GM18909 (cell line): Measurements from ENCODE around the gene CEL.
"Not testable (repeated sequence)": the region's sequence is repeated elsewhere in the genome, so short reads cannot be mapped to it uniquely, and the experiment has no call there.

Experiments used
- ATAC-seq: cut with Tn5 transposase; IDR thresholded peaks from one replicate; pipeline ENCODE4 v1.9.1; 2021; ENCODE audit warnings: mild to moderate bottlenecking; ENCODE audit not compliant: unreplicated experiment, poor library complexity

CEL gene

GRCh38 chr9:133062569-133062968, 788 bp downstream of the CEL start:
- not testable (repeated sequence) for ATAC-seq

DNA sequence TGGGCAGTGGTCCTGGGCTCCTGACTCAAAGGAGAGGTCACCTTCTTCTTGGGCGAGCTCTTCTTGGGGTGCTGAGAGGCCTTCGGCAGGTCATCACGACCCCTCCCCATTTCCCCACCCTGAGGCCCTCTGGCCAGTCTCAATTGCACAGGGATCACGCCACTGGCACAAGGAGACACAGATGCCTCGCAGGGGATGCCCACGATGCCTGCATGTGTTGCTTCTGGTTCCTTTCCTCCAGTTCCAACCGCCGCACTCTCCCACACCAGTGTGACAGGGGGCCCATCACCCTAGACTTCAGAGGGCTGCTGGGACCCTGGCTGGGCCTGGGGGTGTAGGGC, 1.3 kb downstream of the CEL start:
- no peak for ATAC-seq

- no peak for ATAC-seq
These were observed 1.9 kb downstream of the CEL start for GRCh38 chr9:133063500-133064231.

DNA sequence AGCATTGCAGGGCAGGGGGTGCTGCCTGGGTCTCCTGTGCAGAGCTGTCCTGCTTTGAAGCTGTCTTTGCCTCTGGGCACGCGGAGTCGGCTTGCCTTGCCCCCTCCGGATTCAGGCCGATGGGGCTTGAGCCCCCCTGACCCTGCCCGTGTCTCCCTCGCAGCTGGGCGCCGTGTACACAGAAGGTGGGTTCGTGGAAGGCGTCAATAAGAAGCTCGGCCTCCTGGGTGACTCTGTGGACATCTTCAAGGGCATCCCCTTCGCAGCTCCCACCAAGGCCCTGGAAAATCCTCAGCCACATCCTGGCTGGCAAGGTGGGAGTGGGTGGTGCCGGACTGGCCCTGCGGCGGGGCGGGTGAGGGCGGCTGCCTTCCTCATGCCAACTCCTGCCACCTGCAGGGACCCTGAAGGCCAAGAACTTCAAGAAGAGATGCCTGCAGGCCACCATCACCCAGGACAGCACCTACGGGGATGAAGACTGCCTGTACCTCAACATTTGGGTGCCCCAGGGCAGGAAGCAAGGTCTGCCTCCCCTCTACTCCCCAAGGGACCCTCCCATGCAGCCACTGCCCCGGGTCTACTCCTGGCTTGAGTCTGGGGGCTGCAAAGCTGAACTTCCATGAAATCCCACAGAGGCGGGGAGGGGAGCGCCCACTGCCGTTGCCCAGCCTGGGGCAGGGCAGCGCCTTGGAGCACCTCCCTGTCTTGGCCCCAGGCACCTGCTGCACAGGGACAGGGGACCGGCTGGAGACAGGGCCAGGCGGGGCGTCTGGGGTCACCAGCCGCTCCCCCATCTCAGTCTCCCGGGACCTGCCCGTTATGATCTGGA, 2.7 kb downstream of the CEL start:
- ATAC-seq: no peak

- ATAC-seq: no peak
These were observed 3.2 kb downstream of the CEL start for GRCh38 chr9:133065070-133065388.

- no peak for ATAC-seq
These were observed 4.6 kb downstream of the CEL start for GRCh38 chr9:133066181-133066983.

GRCh38 chr9:133067006-133067405, 5.2 kb downstream of the CEL start:
- no peak for ATAC-seq

DNA sequence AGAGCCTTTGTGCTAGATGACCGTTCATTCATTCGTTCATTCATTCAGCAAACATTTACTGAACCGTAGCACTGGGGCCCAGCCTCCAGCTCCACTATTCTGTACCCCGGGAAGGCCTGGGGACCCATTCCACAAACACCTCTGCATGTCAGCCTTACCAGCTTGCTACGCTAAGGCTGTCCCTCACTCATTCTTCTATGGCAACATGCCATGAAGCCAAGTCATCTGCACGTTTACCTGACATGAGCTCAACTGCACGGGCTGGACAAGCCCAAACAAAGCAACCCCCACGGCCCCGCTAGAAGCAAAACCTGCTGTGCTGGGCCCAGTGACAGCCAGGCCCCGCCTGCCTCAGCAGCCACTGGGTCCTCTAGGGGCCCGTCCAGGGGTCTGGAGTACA, 6.0 kb downstream of the CEL start:
- no peak for ATAC-seq

GRCh38 chr9:133068431-133068830, 6.7 kb downstream of the CEL start:
- ATAC-seq: not testable (repeated sequence)

- not testable (repeated sequence) for ATAC-seq
These were observed 8.8 kb downstream of the CEL start for GRCh38 chr9:133070500-133070961.

DNA sequence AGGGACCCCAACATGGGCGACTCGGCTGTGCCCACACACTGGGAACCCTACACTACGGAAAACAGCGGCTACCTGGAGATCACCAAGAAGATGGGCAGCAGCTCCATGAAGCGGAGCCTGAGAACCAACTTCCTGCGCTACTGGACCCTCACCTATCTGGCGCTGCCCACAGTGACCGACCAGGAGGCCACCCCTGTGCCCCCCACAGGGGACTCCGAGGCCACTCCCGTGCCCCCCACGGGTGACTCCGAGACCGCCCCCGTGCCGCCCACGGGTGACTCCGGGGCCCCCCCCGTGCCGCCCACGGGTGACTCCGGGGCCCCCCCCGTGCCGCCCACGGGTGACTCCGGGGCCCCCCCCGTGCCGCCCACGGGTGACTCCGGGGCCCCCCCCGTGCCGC, 9.2 kb downstream of the CEL start:
- ATAC-seq: not testable (repeated sequence)

GRCh38 chr9:133071484-133072150, 9.8 kb downstream of the CEL start:
- no peak for ATAC-seq

DNA sequence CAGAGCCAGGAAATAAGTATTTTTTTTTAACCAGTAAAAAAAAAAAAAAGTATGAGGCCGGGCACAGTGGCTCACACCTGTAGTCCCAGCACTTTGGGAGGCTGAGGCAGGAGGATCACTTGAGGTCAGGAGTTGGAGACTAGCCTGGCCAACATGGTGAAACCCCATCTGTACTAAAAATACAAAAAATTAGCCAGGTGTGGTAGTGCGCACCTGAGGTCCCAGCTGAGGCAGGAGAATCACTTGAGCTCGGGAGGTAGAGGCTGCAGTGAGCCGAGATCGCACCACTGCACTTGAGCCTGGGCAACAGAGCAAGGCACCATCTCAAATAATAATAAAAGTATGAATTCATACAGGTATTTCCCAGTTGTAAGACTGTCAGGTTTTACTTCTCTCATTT, 10.4 kb downstream of the CEL start:
- not testable (repeated sequence) for ATAC-seq

DNA sequence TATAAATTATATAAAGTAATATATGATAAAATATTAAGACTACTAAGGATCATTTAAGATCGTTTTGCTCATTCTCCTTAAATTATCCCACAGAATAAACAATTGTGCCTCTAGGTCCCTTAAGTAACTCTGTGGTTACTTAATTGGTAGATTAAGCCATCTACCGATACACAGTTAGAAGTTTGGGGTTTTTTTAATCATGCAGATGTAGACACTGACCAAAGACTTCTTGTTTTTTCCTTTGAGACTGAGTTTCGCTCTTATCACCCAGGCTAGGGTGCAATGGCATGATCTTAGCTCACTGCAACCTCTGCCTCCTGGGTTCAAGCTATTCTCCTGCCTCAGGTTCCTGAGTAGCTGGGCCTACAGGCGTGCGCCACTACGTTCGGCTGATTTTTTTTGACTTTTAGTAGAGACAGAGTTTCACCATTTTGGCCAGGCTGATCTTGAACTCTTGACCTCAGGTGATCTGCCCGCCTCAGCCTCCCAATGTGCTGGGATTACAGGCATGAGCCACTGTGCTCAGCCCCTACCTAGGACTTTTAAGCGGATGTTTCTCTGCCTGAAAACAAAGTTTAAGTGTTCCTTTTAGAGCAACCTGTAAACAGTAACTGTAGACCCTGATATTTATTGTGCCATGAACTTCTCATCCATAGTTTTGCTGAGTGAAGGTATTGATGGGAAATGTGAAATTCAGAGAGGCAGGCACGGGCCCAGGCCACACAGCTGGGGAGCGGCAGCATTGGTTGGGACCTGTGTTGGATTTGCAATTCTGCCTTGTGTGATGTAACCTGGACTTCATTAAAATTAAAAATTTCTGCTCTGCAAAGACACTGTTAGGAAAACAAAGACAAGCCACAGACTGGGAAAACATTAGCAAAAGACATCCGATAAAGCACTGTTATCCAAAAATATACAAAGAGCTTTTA, 11.6 kb downstream of the CEL start:
- ATAC-seq: no peak

DNA sequence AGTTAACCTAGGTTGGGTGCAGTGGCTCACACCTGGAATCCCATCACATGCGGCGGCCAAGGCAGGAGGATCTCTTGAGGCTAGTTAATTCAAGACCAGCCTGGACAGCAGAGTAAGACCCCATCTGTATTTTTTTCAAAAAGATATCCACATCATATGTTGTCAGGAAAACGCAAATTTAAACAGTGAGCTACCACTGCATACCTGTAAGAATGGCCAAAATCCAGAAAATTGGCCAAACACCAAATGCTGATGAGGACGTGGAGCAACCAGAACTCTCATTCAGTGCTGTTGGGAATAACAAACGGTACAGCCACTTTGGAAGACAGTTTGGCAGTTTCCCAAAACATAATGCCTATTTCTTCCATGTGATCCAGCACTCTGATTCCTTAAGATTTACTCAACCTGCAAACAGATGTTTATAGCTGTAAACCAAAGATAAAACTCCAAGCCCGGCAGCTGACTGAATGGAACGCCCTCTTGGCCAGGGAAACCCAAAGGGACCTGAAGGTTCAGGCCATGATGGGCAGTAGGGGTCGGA, 12.4 kb downstream of the CEL start:
- ATAC-seq: no peak

- no peak for ATAC-seq
These were observed 14.3 kb downstream of the CEL start for GRCh38 chr9:133075925-133076630.

DNA sequence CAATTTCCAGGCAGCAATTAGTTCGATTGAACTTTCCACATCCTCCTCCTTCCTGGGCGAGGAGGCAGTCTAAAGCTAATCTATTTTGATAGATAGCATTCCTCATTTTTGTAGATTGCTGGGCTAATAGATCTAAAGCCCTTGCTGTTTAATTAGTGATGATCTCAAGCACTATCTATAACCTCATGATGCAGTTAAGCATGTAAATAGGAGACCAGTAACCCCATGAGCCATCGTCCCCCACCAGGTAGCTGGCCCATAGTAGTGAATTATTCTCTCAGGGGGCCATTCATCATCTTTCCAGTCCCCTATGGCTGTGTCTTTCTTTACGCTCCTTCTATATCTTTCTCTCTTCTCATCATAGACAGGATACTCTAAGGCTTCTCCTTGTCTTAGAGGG, 14.9 kb downstream of the CEL start:
- no peak for ATAC-seq

- no peak for ATAC-seq
These were observed 16.7 kb downstream of the CEL start for GRCh38 chr9:133078486-133078885.

- no peak for ATAC-seq
These were observed 18.4 kb downstream of the CEL start for GRCh38 chr9:133080161-133080560.
